ENCODE measurements around the gene MATK.
"Not testable (repeated sequence)": the region's sequence is repeated elsewhere in the genome, so short reads cannot be mapped to it uniquely, and the experiment has no call there.

The MATK gene

GRCh38 chr19:3759482-3760254, 26.5 kb downstream of the MATK start:
- CTCF ChIA-PET = interaction anchor here (2.3 kb wide), 1 partner anchor 9 kb away, joined by 5 read pairs; no protein-coding TSS in a partner anchor
- DNase-seq (ENCODE audit: low read depth, low spot score) = no peak
- POLR2A ChIA-PET = no interaction called here
- no peak overlapping the region for H3K4me3 ChIP-seq (ENCODE audit: low read depth, low read length)
- no peak for TF ChIP-seq CTCF (IDR thresholded peaks at IDR 0.05; ENCODE audit: insufficient read depth, low read length, missing control alignments)

GRCh38 chr19:3758297-3758696, 27.9 kb downstream of the MATK start:
- DNase-seq (ENCODE audit: low read depth, low spot score); POLR2A ChIA-PET; H3K4me3 ChIP-seq (ENCODE audit: low read depth, low read length): not testable (repeated sequence)
- CTCF ChIA-PET = interaction anchor here (2.3 kb wide), 1 partner anchor 8 kb away, joined by 5 read pairs; no protein-coding TSS in a partner anchor

- POLR2A ChIA-PET; DNase-seq (ENCODE audit: low read depth, low spot score); CTCF ChIA-PET; H3K4me3 ChIP-seq (ENCODE audit: low read depth, low read length): not testable (repeated sequence)
Observed at GRCh38 chr19:3757705-3758104, 28.5 kb downstream of the MATK start.

- no peak for TF ChIP-seq CTCF (IDR thresholded peaks at IDR 0.05; ENCODE audit: insufficient read depth, low read length, missing control alignments)
- DNase-seq (ENCODE audit: low read depth, low spot score) = no peak
- no peak overlapping the region for H3K4me3 ChIP-seq (ENCODE audit: low read depth, low read length)
- CTCF ChIA-PET = interaction anchor here (5.8 kb wide), 1 partner anchor 8 kb away, joined by 33 read pairs; the partner anchor contains the start of genes APBA3 and MRPL54
- POLR2A ChIA-PET = no interaction called here
Observed at GRCh38 chr19:3753631-3754410, 32.4 kb downstream of the MATK start.

- TF ChIP-seq CTCF (IDR thresholded peaks at IDR 0.05; ENCODE audit: insufficient read depth, low read length, missing control alignments) = no peak
- no peak for DNase-seq (ENCODE audit: low read depth, low spot score)
- ChIA-PET CTCF (interaction anchor here (5.8 kb wide), 1 partner anchor 10 kb away, joined by 33 read pairs; the partner anchor contains the start of genes APBA3 and MRPL54), POLR2A (no interaction called here)
- H3K4me3 ChIP-seq (ENCODE audit: low read depth, low read length) = no peak overlapping the region
Observed at GRCh38 chr19:3752492-3752891, 33.7 kb downstream of the MATK start.

GRCh38 chr19:3751236-3751635, 34.9 kb downstream of the MATK start:
- ChIA-PET CTCF (interaction anchor here (5.8 kb wide), 1 partner anchor 11 kb away, joined by 33 read pairs; the partner anchor contains the start of genes APBA3 and MRPL54), POLR2A (no interaction called here)
- TF ChIP-seq CTCF (IDR thresholded peaks at IDR 0.05; ENCODE audit: insufficient read depth, low read length, missing control alignments) = no peak
- no peak for DNase-seq (ENCODE audit: low read depth, low spot score)
- H3K4me3 ChIP-seq (ENCODE audit: low read depth, low read length) = no peak overlapping the region

GRCh38 chr19:3750211-3750610, 36.0 kb downstream of the MATK start:
- DNase-seq (ENCODE audit: low read depth, low spot score) = no peak
- no peak for TF ChIP-seq CTCF (IDR thresholded peaks at IDR 0.05; ENCODE audit: insufficient read depth, low read length, missing control alignments)
- POLR2A ChIA-PET = no interaction called here
- CTCF ChIA-PET = interaction anchor here (1.3 to 5.8 kb wide), 2 partner anchors 9 to 12 kb away, joined by 5 to 33 read pairs; partner anchors contain the start of genes APBA3 and MRPL54
- H3K4me3 ChIP-seq (ENCODE audit: low read depth, low read length) = no peak overlapping the region

Measured in AG04449 (cell line).